Chondrocyte (in vitro differentiated cells): ENCODE data around the gene PLIN5. TPM values are rescaled to one million over a fixed set of nuclear protein-coding genes. Genes with fewer than 3 reads are reported as not detected.

Source experiments
- DNase-seq: peaks from one replicate; pipeline ENCODE4 v3.0.0; 2021; ENCODE audit warnings: mixed read lengths, low spot score
- H3K27ac Mint-ChIP-seq: one replicate; pipeline ENCODE4 v1.8.0; 2021; ENCODE audit warnings: mild to moderate bottlenecking, moderate library complexity, mixed read lengths; ENCODE audit not compliant: unreplicated experiment
- H3K27me3 Mint-ChIP-seq: 2 replicates; pipeline ENCODE4 v1.8.0; 2021; ENCODE audit warnings: low read depth, mixed read lengths
- H3K36me3 Mint-ChIP-seq: 2 replicates; pipeline ENCODE4 v1.8.0; 2021; ENCODE audit warnings: low read depth, mixed read lengths
- H3K4me1 Mint-ChIP-seq: 2 replicates; pipeline ENCODE4 v1.8.0; 2021; ENCODE audit warnings: low read depth, mild to moderate bottlenecking, mixed read lengths
- H3K4me3 Mint-ChIP-seq: one replicate; pipeline ENCODE4 v1.8.0; 2021; ENCODE audit warnings: mild to moderate bottlenecking, moderate library complexity, mixed read lengths; ENCODE audit not compliant: unreplicated experiment
- H3K9me3 Mint-ChIP-seq: 2 replicates; pipeline ENCODE4 v1.8.0; 2021; ENCODE audit warnings: low read depth, mixed read lengths
- CTCF ChIP-seq: fragments of 200-600 bp; sonication (generic); IDR thresholded peaks from 2 replicates; pipeline ENCODE4 v1.5.0; 2021; ENCODE audit warnings: antibody characterized with exemption, mild to moderate bottlenecking, moderate library complexity
- total RNA-seq: library from RNA; stranded (reverse); gene quantifications from 3 replicates; pipeline ENCODE4 v1.2.1, GENCODE V29; 2021

Gene PLIN5
- total RNA-seq, 1 donor from 2014 or later, result not detected

DNA sequence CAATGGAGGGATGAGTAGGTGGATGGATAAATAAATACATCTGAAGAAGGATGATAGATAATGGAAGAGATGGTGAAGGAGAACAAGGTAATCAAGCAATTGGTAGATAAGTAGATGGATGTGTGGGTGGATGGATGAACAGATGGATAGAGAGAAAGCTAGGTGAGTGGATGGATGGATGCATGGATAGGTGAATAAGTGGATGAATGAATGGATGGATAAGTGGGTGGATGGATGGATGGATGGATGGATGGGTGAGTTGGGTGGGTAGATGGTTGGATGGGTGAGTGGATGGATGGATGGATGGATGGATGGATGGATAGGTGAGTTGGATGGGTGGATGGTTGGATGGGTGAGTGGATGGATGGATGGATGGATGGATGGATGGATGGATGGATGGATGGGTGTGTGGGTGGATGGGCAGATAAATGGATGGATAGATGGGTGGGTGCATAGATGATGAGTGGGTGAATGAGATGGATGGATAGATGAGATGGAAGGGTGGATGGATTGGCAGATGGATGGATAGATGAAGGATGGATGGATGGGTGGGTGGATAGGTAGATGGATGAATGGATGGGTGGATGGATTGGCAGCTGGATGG lies 18.2 kb upstream of the PLIN5 start:
- TF ChIP-seq CTCF, result no peak
- H3K4me1 Mint-ChIP-seq, result no peaks in the 10 kb centered on the region
- no peaks in the 10 kb centered on the region for H3K27me3 Mint-ChIP-seq
- H3K36me3 Mint-ChIP-seq, result peaks cover 4% of the 10 kb centered on the region
- no peak for DNase-seq
- no peak overlapping the region for H3K27ac Mint-ChIP-seq
- no peak overlapping the region for H3K4me3 Mint-ChIP-seq
- H3K9me3 Mint-ChIP-seq, result no peaks in the 10 kb centered on the region

- Mint-ChIP-seq H3K36me3 (peaks cover 4% of the 10 kb centered on the region), H3K27ac (no peak overlapping the region)
- TF ChIP-seq CTCF, result no peak
Measured at GRCh38 chr19:4552525-4552819, 17.4 kb upstream of the PLIN5 start.

GRCh38 chr19:4550479-4551050 lies 15.5 kb upstream of the PLIN5 start:
- peak; percentile 81 for DNase-seq
- Mint-ChIP-seq H3K27me3 (no peaks in the 10 kb centered on the region), H3K4me3 (no peak overlapping the region), H3K9me3 (no peaks in the 10 kb centered on the region), H3K27ac (no peak overlapping the region), H3K36me3 (peaks cover 4% of the 10 kb centered on the region), H3K4me1 (no peaks in the 10 kb centered on the region)
- no peak for TF ChIP-seq CTCF

More at GRCh38 chr19:4552525-4552819, 17.4 kb upstream of the PLIN5 start:
- Mint-ChIP-seq H3K4me3 (no peak overlapping the region), H3K27me3 (no peaks in the 10 kb centered on the region), H3K9me3 (no peaks in the 10 kb centered on the region), H3K4me1 (no peaks in the 10 kb centered on the region)
- peak; percentile 86 for DNase-seq

DNA sequence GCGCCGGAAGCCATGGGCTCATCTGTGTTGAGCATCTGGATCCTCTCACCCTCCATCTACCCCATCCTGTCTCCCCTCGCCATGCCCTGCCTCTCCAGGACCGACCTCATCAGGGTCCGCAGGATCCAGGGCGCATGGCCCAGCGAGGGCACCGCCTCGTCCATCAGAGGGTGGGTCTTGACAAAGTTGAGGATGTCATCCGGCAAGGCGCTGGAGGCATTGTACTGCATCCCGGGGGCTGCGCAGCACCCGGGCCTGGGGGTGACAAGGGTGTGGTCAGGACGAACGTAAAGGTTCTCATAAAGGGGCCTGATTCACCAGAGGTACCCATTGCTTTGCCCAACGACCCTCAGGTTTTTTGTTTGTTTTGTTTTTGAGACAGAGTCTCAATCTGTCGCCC lies 15.0 kb upstream of the PLIN5 start:
- peaks cover 4% of the 10 kb centered on the region for H3K36me3 Mint-ChIP-seq
- no peak for TF ChIP-seq CTCF
- no peak for DNase-seq

GRCh38 chr19:4548238-4548584 lies 13.2 kb upstream of the PLIN5 start:
- no peak for DNase-seq
- Mint-ChIP-seq H3K9me3 (no peaks in the 10 kb centered on the region), H3K27ac (no peak overlapping the region), H3K36me3 (peaks cover 4% of the 10 kb centered on the region), H3K27me3 (no peaks in the 10 kb centered on the region), H3K4me1 (no peaks in the 10 kb centered on the region), H3K4me3 (no peak overlapping the region)
- TF ChIP-seq CTCF, result no peak

More for the DNA sequence above, 15.0 kb upstream of the PLIN5 start:
- H3K4me1 Mint-ChIP-seq, result no peaks in the 10 kb centered on the region
- no peak overlapping the region for H3K4me3 Mint-ChIP-seq
- H3K9me3 Mint-ChIP-seq, result no peaks in the 10 kb centered on the region
- no peak overlapping the region for H3K27ac Mint-ChIP-seq
- no peaks in the 10 kb centered on the region for H3K27me3 Mint-ChIP-seq
